ENCODE results near the gene TMEM168. TPM values are rescaled to one million over a fixed set of nuclear protein-coding genes. Genes with fewer than 3 reads are reported as not detected.
"Not testable (repeated sequence)": the region's sequence is repeated elsewhere in the genome, so short reads cannot be mapped to it uniquely, and the experiment has no call there.

The TMEM168 gene
- total RNA-seq, 2 donors from 2014 or later: 14.9 to 16.5 TPM

DNA sequence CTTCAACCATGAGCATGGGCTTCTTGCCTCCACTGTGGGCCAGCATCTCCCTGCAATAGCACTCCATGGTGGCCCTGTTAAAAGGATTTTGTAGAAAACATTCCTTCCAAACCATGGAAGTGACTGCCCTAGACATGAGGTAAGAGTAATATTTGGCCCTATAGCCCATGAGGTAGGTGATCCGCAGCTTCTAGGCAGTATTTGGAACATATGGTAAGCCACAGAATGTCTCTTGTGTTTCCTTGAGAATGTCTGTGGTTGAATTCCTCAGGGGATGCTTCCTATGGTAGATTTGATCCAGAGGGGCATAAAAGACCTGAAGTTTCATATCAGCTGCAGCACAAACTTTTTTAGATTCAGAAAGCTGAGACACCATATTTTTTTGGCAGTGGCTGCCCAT, 54.9 kb downstream of the TMEM168 start:
- no peak overlapping the region for H3K27ac Mint-ChIP-seq

GRCh38 chr7:112731324-112731723, 58.9 kb downstream of the TMEM168 start:
- not testable (repeated sequence) for H3K27ac Mint-ChIP-seq; H3K4me3 ChIP-seq (ENCODE audit: low read length); DNase-seq; H3K4me3 Mint-ChIP-seq; H3K27me3 Mint-ChIP-seq (ENCODE audit: insufficient read depth); H3K27me3 ChIP-seq (ENCODE audit: control insufficient read depth, insufficient read depth, low read length, poor library complexity, severe bottlenecking); H3K4me1 Mint-ChIP-seq; H3K27ac ChIP-seq (ENCODE audit: low read depth, low read length); H3K36me3 Mint-ChIP-seq (ENCODE audit: low read depth); H3K36me3 ChIP-seq (ENCODE audit: control insufficient read depth, insufficient read depth, low read length); H3K4me1 ChIP-seq (ENCODE audit: control insufficient read depth, insufficient read depth, low read length); H3K9ac ChIP-seq (ENCODE audit: extremely low read depth, low read length, poor library complexity, severe bottlenecking)
- peaks cover 54% of the 10 kb centered on the region for H3K9me3 Mint-ChIP-seq
- peaks cover 34% of the 10 kb centered on the region for H3K9me3 ChIP-seq (ENCODE audit: control insufficient read depth, low read length)
- 100% methylated on average over 2 of the region's 2 CpGs; no CpG with 5 or more reads in 1 of the 2 experiments for WGBS, 2 experiments (ENCODE audit: insufficient coverage in 1 of 2, insufficient read length in 1 of 2)

More for the DNA sequence above, 54.9 kb downstream of the TMEM168 start:
- 92 to 100% methylated on average over 1 of the region's 1 CpG for WGBS, 2 experiments (ENCODE audit: insufficient coverage in 1 of 2, insufficient read length in 1 of 2)
- H3K4me3 Mint-ChIP-seq: no peak overlapping the region
- Histone ChIP-seq H3K4me1 (ENCODE audit: control insufficient read depth, insufficient read depth, low read length) (no peaks in the 10 kb centered on the region), H3K36me3 (ENCODE audit: control insufficient read depth, insufficient read depth, low read length) (no peaks in the 10 kb centered on the region), H3K27ac (ENCODE audit: low read depth, low read length) (no peak overlapping the region), H3K27me3 (ENCODE audit: control insufficient read depth, insufficient read depth, low read length, poor library complexity, severe bottlenecking) (no peaks in the 10 kb centered on the region), H3K4me3 (ENCODE audit: low read length) (no peak overlapping the region), H3K9ac (ENCODE audit: extremely low read depth, low read length, poor library complexity, severe bottlenecking) (no peak overlapping the region), H3K9me3 (ENCODE audit: control insufficient read depth, low read length) (peaks cover 37% of the 10 kb centered on the region)
- H3K27me3 Mint-ChIP-seq (ENCODE audit: insufficient read depth): no peaks in the 10 kb centered on the region
- peaks cover 53% of the 10 kb centered on the region for H3K9me3 Mint-ChIP-seq
- H3K36me3 Mint-ChIP-seq (ENCODE audit: low read depth): no peaks in the 10 kb centered on the region
- TF ChIP-seq, protein P1, sequence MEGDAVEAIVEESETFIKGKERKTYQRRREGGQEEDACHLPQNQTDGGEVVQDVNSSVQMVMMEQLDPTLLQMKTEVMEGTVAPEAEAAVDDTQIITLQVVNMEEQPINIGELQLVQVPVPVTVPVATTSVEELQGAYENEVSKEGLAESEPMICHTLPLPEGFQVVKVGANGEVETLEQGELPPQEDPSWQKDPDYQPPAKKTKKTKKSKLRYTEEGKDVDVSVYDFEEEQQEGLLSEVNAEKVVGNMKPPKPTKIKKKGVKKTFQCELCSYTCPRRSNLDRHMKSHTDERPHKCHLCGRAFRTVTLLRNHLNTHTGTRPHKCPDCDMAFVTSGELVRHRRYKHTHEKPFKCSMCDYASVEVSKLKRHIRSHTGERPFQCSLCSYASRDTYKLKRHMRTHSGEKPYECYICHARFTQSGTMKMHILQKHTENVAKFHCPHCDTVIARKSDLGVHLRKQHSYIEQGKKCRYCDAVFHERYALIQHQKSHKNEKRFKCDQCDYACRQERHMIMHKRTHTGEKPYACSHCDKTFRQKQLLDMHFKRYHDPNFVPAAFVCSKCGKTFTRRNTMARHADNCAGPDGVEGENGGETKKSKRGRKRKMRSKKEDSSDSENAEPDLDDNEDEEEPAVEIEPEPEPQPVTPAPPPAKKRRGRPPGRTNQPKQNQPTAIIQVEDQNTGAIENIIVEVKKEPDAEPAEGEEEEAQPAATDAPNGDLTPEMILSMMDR (conservative IDR thresholded peaks at IDR 0.05): no peak
- DNase-seq: no peak
- H3K4me1 Mint-ChIP-seq: no peaks in the 10 kb centered on the region

GRCh38 chr7:112726076-112726475, 64.1 kb downstream of the TMEM168 start:
- Mint-ChIP-seq H3K9me3 (peaks cover 12% of the 10 kb centered on the region), H3K27ac (no peak overlapping the region), H3K36me3 (ENCODE audit: low read depth) (no peaks in the 10 kb centered on the region), H3K4me1 (no peaks in the 10 kb centered on the region), H3K27me3 (ENCODE audit: insufficient read depth) (no peaks in the 10 kb centered on the region), H3K4me3 (no peak overlapping the region)
- TF ChIP-seq, protein P1 (conservative IDR thresholded peaks at IDR 0.05): no peak
- Histone ChIP-seq H3K27me3 (ENCODE audit: control insufficient read depth, insufficient read depth, low read length, poor library complexity, severe bottlenecking) (no peaks in the 10 kb centered on the region), H3K4me3 (ENCODE audit: low read length) (no peak overlapping the region), H3K36me3 (ENCODE audit: control insufficient read depth, insufficient read depth, low read length) (no peaks in the 10 kb centered on the region), H3K4me1 (ENCODE audit: control insufficient read depth, insufficient read depth, low read length) (no peaks in the 10 kb centered on the region), H3K27ac (ENCODE audit: low read depth, low read length) (no peak overlapping the region), H3K9ac (ENCODE audit: extremely low read depth, low read length, poor library complexity, severe bottlenecking) (no peak overlapping the region), H3K9me3 (ENCODE audit: control insufficient read depth, low read length) (peaks cover 11% of the 10 kb centered on the region)
- no peak for DNase-seq
- WGBS, 2 experiments (ENCODE audit: insufficient coverage in 1 of 2, insufficient read length in 1 of 2): 95% methylated on average over 3 of the region's 3 CpGs; no CpG with 5 or more reads in 1 of the 2 experiments

DNA sequence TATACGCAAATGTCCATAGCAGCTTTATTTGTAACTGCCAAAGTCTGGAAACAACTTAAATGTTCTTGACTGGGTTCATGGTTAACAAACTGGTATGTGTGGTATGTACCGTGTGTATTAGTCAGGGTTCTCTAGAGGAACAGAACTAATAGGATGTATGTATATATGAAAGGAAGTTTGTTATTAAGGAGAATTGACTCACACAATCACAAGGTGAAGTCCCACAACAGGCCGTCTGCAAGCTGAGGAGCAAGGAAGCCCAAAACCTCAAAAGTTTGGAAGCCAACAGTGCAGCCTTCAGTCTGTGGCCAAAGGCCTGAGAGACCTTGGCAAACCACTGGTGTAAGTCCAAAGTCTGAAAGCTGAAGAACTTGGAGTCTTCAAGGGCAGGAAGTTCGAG, 66.8 kb downstream of the TMEM168 start:
- Mint-ChIP-seq H3K4me1 (no peaks in the 10 kb centered on the region), H3K27me3 (ENCODE audit: insufficient read depth) (no peaks in the 10 kb centered on the region), H3K4me3 (no peak overlapping the region), H3K36me3 (ENCODE audit: low read depth) (no peaks in the 10 kb centered on the region), H3K27ac (no peak overlapping the region), H3K9me3 (peaks cover 4% of the 10 kb centered on the region)
- Histone ChIP-seq H3K4me1 (ENCODE audit: control insufficient read depth, insufficient read depth, low read length) (no peaks in the 10 kb centered on the region), H3K27ac (ENCODE audit: low read depth, low read length) (no peak overlapping the region), H3K9me3 (ENCODE audit: control insufficient read depth, low read length) (peaks cover 2% of the 10 kb centered on the region), H3K4me3 (ENCODE audit: low read length) (no peak overlapping the region), H3K36me3 (ENCODE audit: control insufficient read depth, insufficient read depth, low read length) (no peaks in the 10 kb centered on the region), H3K9ac (ENCODE audit: extremely low read depth, low read length, poor library complexity, severe bottlenecking) (no peak overlapping the region), H3K27me3 (ENCODE audit: control insufficient read depth, insufficient read depth, low read length, poor library complexity, severe bottlenecking) (no peaks in the 10 kb centered on the region)
- 91 to 96% methylated on average over 2 to 4 of the region's 4 CpGs for WGBS, 2 experiments (ENCODE audit: insufficient coverage in 1 of 2, insufficient read length in 1 of 2)
- DNase-seq: no peak
- TF ChIP-seq, protein P1 (conservative IDR thresholded peaks at IDR 0.05): no peak
